Transverse colon (tissue), 4 donors: ENCODE results near the gene MGLL. TPM values are rescaled to one million over a fixed set of nuclear protein-coding genes. Genes with fewer than 3 reads are reported as not detected.

Experiments
- DNase-seq: peaks from one replicate; pipeline ENCODE4 v3.0.0-alpha.2; 2019
- H3K27ac ChIP-seq, 4 donors: fragments of 200-600 bp; sonication (generic); 2 replicates each; pipeline ENCODE4 v1.5.1; 2016 to 2018; ENCODE audit warnings: inconsistent platforms in 4 of 4
- H3K27me3 ChIP-seq: fragments of 200-600 bp; sonication (generic); 2 replicates; pipeline ENCODE4 v1.5.1; 2017; ENCODE audit warnings: inconsistent platforms
- H3K36me3 ChIP-seq, 4 donors: fragments of 200-600 bp; sonication (generic); 2 replicates each; pipeline ENCODE4 v1.5.1; 2017 to 2019; ENCODE audit warnings: inconsistent platforms in 4 of 4
- H3K4me1 ChIP-seq, 4 donors: fragments of 200-600 bp; sonication (generic); 2 replicates each; pipeline ENCODE4 v1.5.1; 2017 to 2020; ENCODE audit warnings: inconsistent platforms in 4 of 4
- H3K4me3 ChIP-seq, 4 donors: fragments of 200-600 bp; sonication (generic); 1 replicate in 1 of 4; 2 replicates in 3 of 4; pipeline versions ENCODE4 v1.5.1 to v1.6.1; 2017 to 2019; ENCODE audit warnings: inconsistent platforms in 4 of 4
- H3K9me3 ChIP-seq, 2 donors: fragments of 200-600 bp; sonication (generic); 2 replicates each; pipeline ENCODE4 v1.5.1; 2017 to 2019; ENCODE audit warnings: inconsistent platforms in 2 of 2
- CTCF ChIP-seq, 5 experiments: fragments of 200-600 bp in 3 of 5; fragments of 450-650 bp in 2 of 5; sonication (generic) in 3 of 5; IDR thresholded peaks; 1 replicate in 2 of 5; 2 replicates in 3 of 5; pipeline ENCODE4 v1.5.1; 2016 to 2017; ENCODE audit warnings: antibody characterized with exemption in 5 of 5, inconsistent platforms in 3 of 5, mild to moderate bottlenecking in 2 of 5, moderate library complexity in 1 of 5
- EP300 ChIP-seq: sonication (generic); formaldehyde crosslinking; IDR thresholded peaks from one replicate; pipeline ENCODE4 v1.6.1; 2017; ENCODE audit warnings: antibody characterized with exemption, low read depth
- POLR2A ChIP-seq: fragments of 450-650 bp; IDR thresholded peaks from one replicate; pipeline ENCODE4 v1.6.1; 2016; ENCODE audit warnings: antibody characterized with exemption, mild to moderate bottlenecking, moderate library complexity
- POLR2AphosphoS5 ChIP-seq, 3 donors: sonication (generic); formaldehyde crosslinking; IDR thresholded peaks; one replicate each; pipeline ENCODE4 v1.6.1; 2016; ENCODE audit warnings: antibody characterized with exemption in 3 of 3
- WGBS, 2 donors: methylation state at CpG; one replicate each; pipeline ENCODE4 v1.1.5; 2018; ENCODE audit warnings: low coverage in 1 of 2; 5-methylcytosine and 5-hydroxymethylcytosine counted together
- in situ Hi-C, 4 donors: fragments of 200-750 bp; cut with MboI; loops; one replicate each; pipeline versions ENCODE4 v1.15.0 to v1.15.1; 2017; ENCODE audit warnings: low sequenced_read_pairs in 3 of 4, low pct_ligation_motif_present in 1 of 4, low pct_unique_long_range_greater_than_20kb in 1 of 4
- intact Hi-C: fragments of 100-400 bp; cut with DNase I; formaldehyde crosslinking; loops from one replicate; pipeline ENCODE4 v1.15.1; 2023; ENCODE audit warnings: low total_unique reads
- total RNA-seq, 4 donors: library from RNA; depleted of rRNA; stranded (reverse); fragments of >200 nt; gene quantifications; one replicate each; pipeline ENCODE4 v1.1.0, GENCODE V29; 2016

MGLL gene
- total RNA-seq, 4 donors from 2014 or later = 150 to 329 (median 294) TPM

GRCh38 chr3:127803619-127804018 lies 18.7 kb downstream of the MGLL start:
- WGBS, 2 donors = 54 to 67% methylated on average over 1 to 4 of the region's 4 CpGs
- TF ChIP-seq POLR2AphosphoS5 (IDR thresholded peaks at IDR 0.05) (peak in 1 of 3 donors; percentile 19), POLR2A (no peak)

DNA sequence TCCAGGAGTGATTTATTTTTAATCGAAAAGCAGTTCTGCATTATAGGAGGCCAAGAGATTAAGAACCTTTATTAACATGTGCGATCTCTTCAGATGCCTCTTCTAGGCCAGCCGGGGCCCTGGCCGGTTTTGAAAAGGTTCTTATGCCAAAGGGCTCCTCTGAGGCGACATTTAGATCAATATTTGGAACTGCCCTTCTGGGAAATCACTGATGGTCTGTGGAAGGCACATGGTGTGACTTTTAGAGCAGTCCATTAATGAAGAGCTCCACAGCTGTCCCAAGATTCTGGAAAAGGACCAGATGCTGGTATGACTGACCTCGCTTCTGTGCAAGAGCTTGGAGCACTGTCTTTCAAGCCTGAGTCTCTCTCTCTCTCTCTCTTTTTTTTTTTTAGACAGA lies 19.7 kb downstream of the MGLL start:
- 85 to 94% methylated on average over 4 to 6 of the region's 6 CpGs for WGBS, 2 donors
- in situ Hi-C loops = no loop called here
- no peak overlapping the region for H3K4me3 ChIP-seq

More at GRCh38 chr3:127803619-127804018, 18.7 kb downstream of the MGLL start:
- in situ Hi-C loops = no loop called here
- Histone ChIP-seq H3K36me3 (peaks cover 0 to 6% (median 0%) of the 10 kb centered on the region in 4 donors), H3K4me3 (no peak overlapping the region), H3K4me1 (peaks cover 0 to 17% (median 3%) of the 10 kb centered on the region in 4 donors), H3K27me3 (no peaks in the 10 kb centered on the region), H3K27ac (peak overlapping the region in 1 of 4 donors; percentile 29), H3K9me3 (no peaks in the 10 kb centered on the region)
- intact Hi-C loops = no loop called here
- no peak for DNase-seq

DNA sequence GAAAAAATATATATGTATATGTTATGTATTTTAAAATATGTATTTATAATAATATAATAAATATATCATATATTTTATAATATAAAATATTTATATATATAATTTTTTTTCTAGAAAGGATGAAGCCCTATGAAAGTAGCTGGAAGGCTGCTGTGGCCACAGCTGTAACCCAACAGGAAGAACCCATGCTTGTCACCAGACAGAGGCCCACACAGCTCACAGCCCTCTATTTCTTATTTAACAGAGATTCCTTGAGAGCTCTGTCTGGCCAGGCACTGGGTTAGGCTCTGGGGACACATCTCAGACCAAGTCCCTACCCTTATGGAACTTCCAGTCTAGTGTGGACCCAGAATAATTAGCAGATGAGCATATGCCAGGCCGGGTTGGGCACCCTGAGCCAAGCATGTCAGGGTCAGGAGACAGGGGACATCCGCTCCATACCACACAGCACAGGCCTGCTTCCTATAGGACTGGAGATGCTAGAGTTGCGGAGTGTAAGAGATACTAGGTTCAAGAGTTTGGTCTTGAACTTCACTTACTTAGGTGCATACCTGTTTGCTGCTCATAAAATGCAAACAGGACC lies 20.5 kb downstream of the MGLL start:
- no peak for TF ChIP-seq EP300
- no peak for TF ChIP-seq POLR2AphosphoS5 (IDR thresholded peaks at IDR 0.05)
- TF ChIP-seq POLR2A = no peak
- no peak for TF ChIP-seq CTCF (IDR thresholded peaks at IDR 0.05)
- Histone ChIP-seq H3K36me3 (no peaks in the 10 kb centered on the region), H3K4me1 (peaks cover 0 to 17% (median 3%) of the 10 kb centered on the region in 4 donors), H3K27ac (no peak overlapping the region), H3K27me3 (no peaks in the 10 kb centered on the region), H3K4me3 (no peak overlapping the region), H3K9me3 (no peaks in the 10 kb centered on the region)
- intact Hi-C loops (no loop called here), in situ Hi-C loops (no loop called here)
- WGBS, 2 donors = 92% methylated on average over 3 of the region's 3 CpGs; no CpG with 5 or more reads in 1 of the 2 donors
- DNase-seq = no peak

More for the DNA sequence above, 19.7 kb downstream of the MGLL start:
- intact Hi-C loops = no loop called here
- H3K4me1 ChIP-seq = peaks cover 0 to 17% (median 3%) of the 10 kb centered on the region in 4 donors
- no peak for TF ChIP-seq POLR2A
- no peak for TF ChIP-seq POLR2AphosphoS5 (IDR thresholded peaks at IDR 0.05)
- TF ChIP-seq EP300 = no peak
- TF ChIP-seq CTCF (IDR thresholded peaks at IDR 0.05) = no peak
- no peaks in the 10 kb centered on the region for H3K36me3 ChIP-seq
- no peaks in the 10 kb centered on the region for H3K27me3 ChIP-seq
- no peak for DNase-seq
- H3K27ac ChIP-seq = no peak overlapping the region
- no peaks in the 10 kb centered on the region for H3K9me3 ChIP-seq

GRCh38 chr3:127800508-127800907 lies 21.8 kb downstream of the MGLL start:
- H3K27ac ChIP-seq = peak overlapping the region in 1 of 4 donors; percentile 21
- intact Hi-C loops = no loop called here
- in situ Hi-C loops = no loop called here
- no peaks in the 10 kb centered on the region for H3K27me3 ChIP-seq
- peaks cover 0 to 17% (median 3%) of the 10 kb centered on the region in 4 donors for H3K4me1 ChIP-seq
- H3K36me3 ChIP-seq = no peaks in the 10 kb centered on the region
- no peaks in the 10 kb centered on the region for H3K9me3 ChIP-seq
- WGBS, 2 donors = 50 to 71% methylated on average over 1 to 2 of the region's 2 CpGs
- DNase-seq = no peak
- TF ChIP-seq CTCF (IDR thresholded peaks at IDR 0.05) = no peak
- TF ChIP-seq EP300 = no peak
- TF ChIP-seq POLR2AphosphoS5 (IDR thresholded peaks at IDR 0.05) = no peak
- TF ChIP-seq POLR2A = no peak
- no peak overlapping the region for H3K4me3 ChIP-seq
